ENCODE results near the gene HTRA2. TPM values are rescaled to one million over a fixed set of nuclear protein-coding genes. Genes with fewer than 3 reads are reported as not detected.
A peak's percentile ranks its signal among the peaks of the same experiment; 100 is the strongest.

Gene HTRA2
- total and polyA plus RNA-seq, 9 of the 15 experiments (the other 6 are each of a cell fraction or from before 2014, with no cell fraction given): 54.2 to 71.2 (median 65.8) TPM

DNA sequence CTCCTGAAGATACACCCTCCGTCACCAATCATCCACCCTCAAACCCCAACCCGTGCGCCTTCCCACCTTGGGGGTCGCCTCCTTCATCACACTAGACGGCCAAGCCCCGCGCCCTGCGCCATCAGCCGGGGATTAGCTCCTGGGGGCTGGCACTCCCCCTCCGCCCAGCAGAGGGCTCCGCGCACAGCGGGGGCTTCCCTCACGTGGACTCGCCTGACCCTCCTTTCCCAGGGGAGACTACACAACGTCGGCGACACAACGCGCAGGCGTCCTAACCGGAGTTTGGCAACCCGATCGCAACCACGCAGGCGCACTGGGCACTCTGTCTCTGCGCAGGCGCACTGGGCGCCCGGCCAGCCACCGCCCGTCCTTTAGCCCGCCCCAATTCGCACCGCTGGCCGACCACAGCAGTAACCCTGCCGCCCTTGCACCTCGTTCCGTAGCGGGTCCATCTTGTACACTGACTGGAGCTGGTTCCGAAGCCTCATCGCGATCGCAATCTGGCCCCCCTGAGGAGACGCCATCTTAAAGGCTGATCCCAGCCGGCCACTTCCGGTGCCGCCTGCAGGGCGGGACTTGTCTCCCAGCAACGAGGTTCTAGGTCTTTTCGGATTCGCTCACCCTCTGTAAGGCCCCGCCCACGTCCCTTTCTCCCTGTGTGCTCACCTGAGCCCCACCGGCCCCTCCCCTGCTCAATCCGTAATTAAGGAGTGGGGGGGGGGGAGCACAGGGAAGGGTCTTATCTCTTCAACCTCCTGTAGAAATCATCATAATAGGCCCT is 22.4 kb upstream of the HTRA2 start, which contains the start of gene PCGF1 (continued):
- TF ChIP-seq, protein P1, sequence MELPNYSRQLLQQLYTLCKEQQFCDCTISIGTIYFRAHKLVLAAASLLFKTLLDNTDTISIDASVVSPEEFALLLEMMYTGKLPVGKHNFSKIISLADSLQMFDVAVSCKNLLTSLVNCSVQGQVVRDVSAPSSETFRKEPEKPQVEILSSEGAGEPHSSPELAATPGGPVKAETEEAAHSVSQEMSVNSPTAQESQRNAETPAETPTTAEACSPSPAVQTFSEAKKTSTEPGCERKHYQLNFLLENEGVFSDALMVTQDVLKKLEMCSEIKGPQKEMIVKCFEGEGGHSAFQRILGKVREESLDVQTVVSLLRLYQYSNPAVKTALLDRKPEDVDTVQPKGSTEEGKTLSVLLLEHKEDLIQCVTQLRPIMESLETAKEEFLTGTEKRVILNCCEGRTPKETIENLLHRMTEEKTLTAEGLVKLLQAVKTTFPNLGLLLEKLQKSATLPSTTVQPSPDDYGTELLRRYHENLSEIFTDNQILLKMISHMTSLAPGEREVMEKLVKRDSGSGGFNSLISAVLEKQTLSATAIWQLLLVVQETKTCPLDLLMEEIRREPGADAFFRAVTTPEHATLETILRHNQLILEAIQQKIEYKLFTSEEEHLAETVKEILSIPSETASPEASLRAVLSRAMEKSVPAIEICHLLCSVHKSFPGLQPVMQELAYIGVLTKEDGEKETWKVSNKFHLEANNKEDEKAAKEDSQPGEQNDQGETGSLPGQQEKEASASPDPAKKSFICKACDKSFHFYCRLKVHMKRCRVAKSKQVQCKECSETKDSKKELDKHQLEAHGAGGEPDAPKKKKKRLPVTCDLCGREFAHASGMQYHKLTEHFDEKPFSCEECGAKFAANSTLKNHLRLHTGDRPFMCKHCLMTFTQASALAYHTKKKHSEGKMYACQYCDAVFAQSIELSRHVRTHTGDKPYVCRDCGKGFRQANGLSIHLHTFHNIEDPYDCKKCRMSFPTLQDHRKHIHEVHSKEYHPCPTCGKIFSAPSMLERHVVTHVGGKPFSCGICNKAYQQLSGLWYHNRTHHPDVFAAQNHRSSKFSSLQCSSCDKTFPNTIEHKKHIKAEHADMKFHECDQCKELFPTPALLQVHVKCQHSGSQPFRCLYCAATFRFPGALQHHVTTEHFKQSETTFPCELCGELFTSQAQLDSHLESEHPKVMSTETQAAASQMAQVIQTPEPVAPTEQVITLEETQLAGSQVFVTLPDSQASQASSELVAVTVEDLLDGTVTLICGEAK (IDR thresholded peaks at IDR 0.05): peak; percentile 90
- TF ChIP-seq, protein P1 (CRISPR knock-in tag; IDR thresholded peaks at IDR 0.05): no peak
- TF ChIP-seq RAD51 (IDR thresholded peaks at IDR 0.05; ENCODE audit: borderline replicate concordance, low read depth): no peak; the same call in 1 of the 2 replicates
- TF ChIP-seq C11orf30 (IDR thresholded peaks at IDR 0.05; ENCODE audit: low read depth): peak; percentile 66
- TF ChIP-seq ZNF318 (IDR thresholded peaks at IDR 0.05; ENCODE audit: borderline replicate concordance in 1 of 2, low read depth in 1 of 2): no peak
- TF ChIP-seq KHSRP (IDR thresholded peaks at IDR 0.05): no peak
- TF ChIP-seq KLF16 (IDR thresholded peaks at IDR 0.05): no peak
- TF ChIP-seq FOS (IDR thresholded peaks at IDR 0.05; ENCODE audit: extremely low read depth, insufficient read length): no peak
- peak in 1 of 2 experiments; percentile 30; a peak in 2 of 4 replicates for TF ChIP-seq TBL1XR1 (IDR thresholded peaks at IDR 0.05; ENCODE audit: low read length in 2 of 2)
- peak; percentile 12 for TF ChIP-seq NFYB (IDR thresholded peaks at IDR 0.05; ENCODE audit: extremely low read depth, insufficient read length)
- TF ChIP-seq NCOA1 (IDR thresholded peaks at IDR 0.05; ENCODE audit: low read depth): no peak

Data from K562 (cell line).